Measurements from ENCODE around the gene TUBB6. TPM values are rescaled to one million over a fixed set of nuclear protein-coding genes. Genes with fewer than 3 reads are reported as not detected.

Gene TUBB6
- total and polyA plus RNA-seq, 2 of the 13 experiments (the other 11 are each of a cell fraction or from before 2014, with no cell fraction given) = 9.9 to 28.6 TPM

GRCh38 chr18:12271376-12272235, 36.4 kb upstream of the TUBB6 start (continued):
- TF ChIP-seq KMT2A (CRISPR knock-in tag; IDR thresholded peaks at IDR 0.05) = no peak
- no peak for TF ChIP-seq ZNF775 (CRISPR knock-in tag; IDR thresholded peaks at IDR 0.05; ENCODE audit: borderline replicate concordance)
- no peak for TF ChIP-seq CHCHD3 (CRISPR knock-in tag; IDR thresholded peaks at IDR 0.05)
- TF ChIP-seq ZNF883 (CRISPR knock-in tag; IDR thresholded peaks at IDR 0.05; ENCODE audit: not compliant biosample characterization) = peak; percentile 27
- TF ChIP-seq ARNTL (CRISPR knock-in tag; IDR thresholded peaks at IDR 0.05) = 0 out of 2 replicates have a peak, but pooled peaks have one; percentile 26
- TF ChIP-seq, protein P1, sequence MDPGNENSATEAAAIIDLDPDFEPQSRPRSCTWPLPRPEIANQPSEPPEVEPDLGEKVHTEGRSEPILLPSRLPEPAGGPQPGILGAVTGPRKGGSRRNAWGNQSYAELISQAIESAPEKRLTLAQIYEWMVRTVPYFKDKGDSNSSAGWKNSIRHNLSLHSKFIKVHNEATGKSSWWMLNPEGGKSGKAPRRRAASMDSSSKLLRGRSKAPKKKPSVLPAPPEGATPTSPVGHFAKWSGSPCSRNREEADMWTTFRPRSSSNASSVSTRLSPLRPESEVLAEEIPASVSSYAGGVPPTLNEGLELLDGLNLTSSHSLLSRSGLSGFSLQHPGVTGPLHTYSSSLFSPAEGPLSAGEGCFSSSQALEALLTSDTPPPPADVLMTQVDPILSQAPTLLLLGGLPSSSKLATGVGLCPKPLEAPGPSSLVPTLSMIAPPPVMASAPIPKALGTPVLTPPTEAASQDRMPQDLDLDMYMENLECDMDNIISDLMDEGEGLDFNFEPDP (CRISPR knock-in tag; conservative IDR thresholded peaks at IDR 0.05) = no peak
- TF ChIP-seq ZNF720 (CRISPR knock-in tag; IDR thresholded peaks at IDR 0.05) = no peak
- TF ChIP-seq LCORL (IDR thresholded peaks at IDR 0.05) = no peak
- 0 out of 2 replicates have a peak, but pooled peaks have one; percentile 51 for TF ChIP-seq LCORL (CRISPR knock-in tag; IDR thresholded peaks at IDR 0.05)
- TF ChIP-seq AHR (CRISPR knock-in tag; IDR thresholded peaks at IDR 0.05) = no peak
- no peak for TF ChIP-seq KAT7 (CRISPR knock-in tag; IDR thresholded peaks at IDR 0.05; ENCODE audit: borderline replicate concordance)
- 0 out of 2 replicates have a peak, but pooled peaks have one; percentile 30 for TF ChIP-seq KDM4B (CRISPR knock-in tag; IDR thresholded peaks at IDR 0.05)
- TF ChIP-seq SIX4 (CRISPR knock-in tag; IDR thresholded peaks at IDR 0.05) = no peak
- TF ChIP-seq, protein P2, sequence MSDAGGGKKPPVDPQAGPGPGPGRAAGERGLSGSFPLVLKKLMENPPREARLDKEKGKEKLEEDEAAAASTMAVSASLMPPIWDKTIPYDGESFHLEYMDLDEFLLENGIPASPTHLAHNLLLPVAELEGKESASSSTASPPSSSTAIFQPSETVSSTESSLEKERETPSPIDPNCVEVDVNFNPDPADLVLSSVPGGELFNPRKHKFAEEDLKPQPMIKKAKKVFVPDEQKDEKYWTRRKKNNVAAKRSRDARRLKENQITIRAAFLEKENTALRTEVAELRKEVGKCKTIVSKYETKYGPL (CRISPR knock-in tag; IDR thresholded peaks at IDR 0.05) = no peak
- TF ChIP-seq, protein P3, sequence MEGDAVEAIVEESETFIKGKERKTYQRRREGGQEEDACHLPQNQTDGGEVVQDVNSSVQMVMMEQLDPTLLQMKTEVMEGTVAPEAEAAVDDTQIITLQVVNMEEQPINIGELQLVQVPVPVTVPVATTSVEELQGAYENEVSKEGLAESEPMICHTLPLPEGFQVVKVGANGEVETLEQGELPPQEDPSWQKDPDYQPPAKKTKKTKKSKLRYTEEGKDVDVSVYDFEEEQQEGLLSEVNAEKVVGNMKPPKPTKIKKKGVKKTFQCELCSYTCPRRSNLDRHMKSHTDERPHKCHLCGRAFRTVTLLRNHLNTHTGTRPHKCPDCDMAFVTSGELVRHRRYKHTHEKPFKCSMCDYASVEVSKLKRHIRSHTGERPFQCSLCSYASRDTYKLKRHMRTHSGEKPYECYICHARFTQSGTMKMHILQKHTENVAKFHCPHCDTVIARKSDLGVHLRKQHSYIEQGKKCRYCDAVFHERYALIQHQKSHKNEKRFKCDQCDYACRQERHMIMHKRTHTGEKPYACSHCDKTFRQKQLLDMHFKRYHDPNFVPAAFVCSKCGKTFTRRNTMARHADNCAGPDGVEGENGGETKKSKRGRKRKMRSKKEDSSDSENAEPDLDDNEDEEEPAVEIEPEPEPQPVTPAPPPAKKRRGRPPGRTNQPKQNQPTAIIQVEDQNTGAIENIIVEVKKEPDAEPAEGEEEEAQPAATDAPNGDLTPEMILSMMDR (CRISPR knock-in tag; IDR thresholded peaks at IDR 0.05) = peak; percentile 82
- TF ChIP-seq ZNF589 (CRISPR knock-in tag; conservative IDR thresholded peaks at IDR 0.05) = no peak
- no peak for TF ChIP-seq REPIN1 (CRISPR knock-in tag; IDR thresholded peaks at IDR 0.05; ENCODE audit: borderline replicate concordance, low read depth)
- TF ChIP-seq HMG20A (CRISPR knock-in tag; IDR thresholded peaks at IDR 0.05; ENCODE audit: borderline replicate concordance) = no peak
- TF ChIP-seq, protein P4, sequence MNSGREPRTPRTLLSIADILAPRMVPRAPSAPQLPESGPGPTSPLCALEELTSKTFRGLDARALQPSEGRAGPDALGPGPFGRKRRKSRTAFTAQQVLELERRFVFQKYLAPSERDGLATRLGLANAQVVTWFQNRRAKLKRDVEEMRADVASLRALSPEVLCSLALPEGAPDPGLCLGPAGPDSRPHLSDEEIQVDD (CRISPR knock-in tag; IDR thresholded peaks at IDR 0.05; ENCODE audit: borderline replicate concordance) = no peak
- TF ChIP-seq ZNF629 (CRISPR knock-in tag; conservative IDR thresholded peaks at IDR 0.05) = no peak
- TF ChIP-seq, protein P5, sequence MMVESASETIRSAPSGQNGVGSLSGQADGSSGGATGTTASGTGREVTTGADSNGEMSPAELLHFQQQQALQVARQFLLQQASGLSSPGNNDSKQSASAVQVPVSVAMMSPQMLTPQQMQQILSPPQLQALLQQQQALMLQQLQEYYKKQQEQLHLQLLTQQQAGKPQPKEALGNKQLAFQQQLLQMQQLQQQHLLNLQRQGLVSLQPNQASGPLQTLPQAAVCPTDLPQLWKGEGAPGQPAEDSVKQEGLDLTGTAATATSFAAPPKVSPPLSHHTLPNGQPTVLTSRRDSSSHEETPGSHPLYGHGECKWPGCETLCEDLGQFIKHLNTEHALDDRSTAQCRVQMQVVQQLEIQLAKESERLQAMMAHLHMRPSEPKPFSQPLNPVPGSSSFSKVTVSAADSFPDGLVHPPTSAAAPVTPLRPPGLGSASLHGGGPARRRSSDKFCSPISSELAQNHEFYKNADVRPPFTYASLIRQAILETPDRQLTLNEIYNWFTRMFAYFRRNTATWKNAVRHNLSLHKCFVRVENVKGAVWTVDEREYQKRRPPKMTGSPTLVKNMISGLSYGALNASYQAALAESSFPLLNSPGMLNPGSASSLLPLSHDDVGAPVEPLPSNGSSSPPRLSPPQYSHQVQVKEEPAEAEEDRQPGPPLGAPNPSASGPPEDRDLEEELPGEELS (CRISPR knock-in tag; IDR thresholded peaks at IDR 0.05) = 0 out of 2 replicates have a peak, but pooled peaks have one; percentile 17
- TF ChIP-seq, protein P6, sequence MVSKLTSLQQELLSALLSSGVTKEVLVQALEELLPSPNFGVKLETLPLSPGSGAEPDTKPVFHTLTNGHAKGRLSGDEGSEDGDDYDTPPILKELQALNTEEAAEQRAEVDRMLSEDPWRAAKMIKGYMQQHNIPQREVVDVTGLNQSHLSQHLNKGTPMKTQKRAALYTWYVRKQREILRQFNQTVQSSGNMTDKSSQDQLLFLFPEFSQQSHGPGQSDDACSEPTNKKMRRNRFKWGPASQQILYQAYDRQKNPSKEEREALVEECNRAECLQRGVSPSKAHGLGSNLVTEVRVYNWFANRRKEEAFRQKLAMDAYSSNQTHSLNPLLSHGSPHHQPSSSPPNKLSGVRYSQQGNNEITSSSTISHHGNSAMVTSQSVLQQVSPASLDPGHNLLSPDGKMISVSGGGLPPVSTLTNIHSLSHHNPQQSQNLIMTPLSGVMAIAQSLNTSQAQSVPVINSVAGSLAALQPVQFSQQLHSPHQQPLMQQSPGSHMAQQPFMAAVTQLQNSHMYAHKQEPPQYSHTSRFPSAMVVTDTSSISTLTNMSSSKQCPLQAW (CRISPR knock-in tag; IDR thresholded peaks at IDR 0.05) = 0 out of 2 replicates have a peak, but pooled peaks have one; percentile 19

Measured in HepG2 (cell line).